OCI-M1 (cell line): ENCODE results near the gene DPP6.
"Not testable (repeated sequence)": the region's sequence is repeated elsewhere in the genome, so short reads cannot be mapped to it uniquely, and the experiment has no call there.

Experiments used
- DNase-seq: peaks from one replicate; lab custom pipeline; 2025; lab: John Stamatoyannopoulos, UW

Gene DPP6

GRCh38 chr7:154909241-154910105, 857.3 kb downstream of the DPP6 start:
- no peak for DNase-seq

- no peak for DNase-seq
Measured at GRCh38 chr7:154910125-154910524, 857.9 kb downstream of the DPP6 start.

GRCh38 chr7:154910977-154911376, 858.8 kb downstream of the DPP6 start:
- no peak for DNase-seq

GRCh38 chr7:154911411-154911810, 859.2 kb downstream of the DPP6 start:
- no peak for DNase-seq

- no peak for DNase-seq
Measured at GRCh38 chr7:154911862-154912455, 859.8 kb downstream of the DPP6 start.

GRCh38 chr7:154912871-154913637, 860.9 kb downstream of the DPP6 start:
- DNase-seq = no peak

- peak; percentile 72 for DNase-seq
Measured at GRCh38 chr7:154913638-154914307, 861.6 kb downstream of the DPP6 start.

- DNase-seq = no peak
Measured at GRCh38 chr7:154914308-154914995, 862.3 kb downstream of the DPP6 start.

GRCh38 chr7:154914996-154915380, 862.8 kb downstream of the DPP6 start:
- no peak for DNase-seq

GRCh38 chr7:154915600-154915999, 863.4 kb downstream of the DPP6 start:
- no peak for DNase-seq

- DNase-seq = no peak
Measured at GRCh38 chr7:154916381-154916780, 864.2 kb downstream of the DPP6 start.

- no peak for DNase-seq
Measured at GRCh38 chr7:154916856-154917807, 864.9 kb downstream of the DPP6 start.

GRCh38 chr7:154917808-154918160, 865.6 kb downstream of the DPP6 start:
- DNase-seq = no peak

- DNase-seq = no peak
Measured at GRCh38 chr7:154918266-154918665, 866.1 kb downstream of the DPP6 start.

GRCh38 chr7:154918741-154919140, 866.5 kb downstream of the DPP6 start:
- DNase-seq = no peak

GRCh38 chr7:154919344-154920225, 867.4 kb downstream of the DPP6 start:
- no peak for DNase-seq

GRCh38 chr7:154922472-154922871, 870.3 kb downstream of the DPP6 start:
- DNase-seq = not testable (repeated sequence)

GRCh38 chr7:154927624-154928125, 875.5 kb downstream of the DPP6 start:
- DNase-seq = peak; percentile 86
